K562 (cell line): ENCODE data around the gene NRGN. TPM values are rescaled to one million over a fixed set of nuclear protein-coding genes. Genes with fewer than 3 reads are reported as not detected.

Experiments used
- ATF4 ChIP-seq: fragments of 450-650 bp; formaldehyde crosslinking; IDR thresholded peaks from 2 replicates; pipeline ENCODE4 v1.4.0; 2022; ENCODE audit warnings: mild to moderate bottlenecking, moderate library complexity
- BRF1 ChIP-seq: IDR thresholded peaks from 3 replicates; pipeline ENCODE4 v1.6.1; 2011; ENCODE audit warnings: borderline replicate concordance, mild to moderate bottlenecking; ENCODE audit not compliant: insufficient read length; ENCODE audit errors: extremely low read depth
- CCNT2 ChIP-seq: IDR thresholded peaks from 2 replicates; pipeline ENCODE4 v1.6.1; 2011; ENCODE audit warnings: borderline replicate concordance, low read depth, mild to moderate bottlenecking, moderate library complexity, mixed read lengths, low read length; ENCODE audit not compliant: insufficient read length; ENCODE audit errors: extremely low read depth
- CHD1 ChIP-seq: fragments of 200-600 bp; sonication (generic); IDR thresholded peaks from one replicate; pipeline ENCODE4 v1.6.1; 2012; ENCODE audit warnings: mild to moderate bottlenecking, moderate library complexity, low read length, inconsistent platforms
- COPS2 ChIP-seq: fragments of 450-650 bp; conservative IDR thresholded peaks from 2 replicates; pipeline ENCODE4 v1.6.1; 2016; ENCODE audit warnings: mild to moderate bottlenecking, moderate library complexity
- GABPB1 ChIP-seq: sonication (generic); formaldehyde crosslinking; IDR thresholded peaks from 2 replicates; pipeline ENCODE4 v1.8.0; 2022; ENCODE audit warnings: mild to moderate bottlenecking, missing genetic modification reagents
- KDM2B ChIP-seq: fragments of 250-450 bp; sonication (Bioruptor Pico); IDR thresholded peaks from 2 replicates; pipeline ENCODE4 v1.8.0; 2021; ENCODE audit warnings: mild to moderate bottlenecking, moderate library complexity
- KLF13 ChIP-seq: fragments of 450-650 bp; IDR thresholded peaks from 2 replicates; pipeline ENCODE4 v1.6.1; 2016; ENCODE audit warnings: missing genetic modification characterization, low read depth, mild to moderate bottlenecking, missing compliant biosample characterization, moderate library complexity, borderline replicate concordance
- PCBP2 ChIP-seq: fragments of 200-400 bp; formaldehyde crosslinking; IDR thresholded peaks from 2 replicates; pipeline ENCODE4 v1.6.1; 2018; ENCODE audit warnings: low read length, low read depth, mild to moderate bottlenecking, moderate library complexity; ENCODE audit not compliant: poor library complexity, severe bottlenecking
- POLR2H ChIP-seq: IDR thresholded peaks from 2 replicates; pipeline ENCODE4 v1.6.1; 2016; ENCODE audit warnings: missing genetic modification characterization, low read depth, mild to moderate bottlenecking, control low read depth, missing compliant biosample characterization, moderate library complexity
- POLR3G ChIP-seq: IDR thresholded peaks from 2 replicates; pipeline ENCODE4 v1.6.1; 2011; ENCODE audit not compliant: insufficient read length, insufficient replicate concordance; ENCODE audit errors: extremely low read depth
- PREB ChIP-seq: sonication (generic); formaldehyde crosslinking; IDR thresholded peaks from 2 replicates; pipeline ENCODE4 v1.8.1; 2023; ENCODE audit warnings: mild to moderate bottlenecking, missing genetic modification reagents
- SMARCB1 ChIP-seq: IDR thresholded peaks from 2 replicates; pipeline ENCODE4 v1.6.1; 2011; ENCODE audit warnings: improper control_type of control experiment, low read depth; ENCODE audit not compliant: insufficient read length
- TAF15 ChIP-seq: fragments of 200-400 bp; formaldehyde crosslinking; IDR thresholded peaks from 2 replicates; pipeline ENCODE4 v1.6.1; 2017; ENCODE audit warnings: mild to moderate bottlenecking, low read depth, low read length, moderate library complexity
- ZNF212 ChIP-seq: fragments of 450-650 bp; formaldehyde crosslinking; IDR thresholded peaks from 2 replicates; pipeline ENCODE4 v1.4.0; 2020; ENCODE audit warnings: mild to moderate bottlenecking
- ZNF644 ChIP-seq: fragments of 200-800 bp; sonication (Bioruptor generic); IDR thresholded peaks from 2 replicates; pipeline ENCODE4 v1.6.1; 2016; ENCODE audit warnings: low read depth, missing genetic modification characterization, missing compliant biosample characterization
- polyA plus RNA-seq, 8 experiments: library from polyadenylated mRNA; depleted of rRNA in 4 of 8; stranded (reverse) in 5 of 8; unstranded in 3 of 8; fragments of >200 nt; fragmentation: Nextera tagmentation in 2 of 8; fragmentation: Illumina TruSeq in 1 of 8; extraction: Ambion mirVana in 2 of 8; extraction: Trizol in 1 of 8; gene quantifications; 2 replicates each; pipeline versions ENCODE4 v1.2.1 to v1.2.3, GENCODE V29; 2011 to 2014; ENCODE audit warnings: inconsistent platforms in 1 of 8, missing spikeins in 1 of 8
- total RNA-seq, 7 experiments: library from RNA; depleted of rRNA in 6 of 7; stranded (reverse); fragments of >200 nt in 6 of 7; fragmentation: Illumina TruSeq in 2 of 7; extraction: Trizol in 2 of 7; gene quantifications; 2 replicates each; pipeline versions ENCODE4 v1.2.1 to v1.2.3, GENCODE V29; 2011 to 2021; ENCODE audit warnings: low replicate concordance in 1 of 7

NRGN gene
- total and polyA plus RNA-seq, 9 of the 15 experiments (the other 6 are each of a cell fraction or from before 2014, with no cell fraction given), result 0.29 to 7.8 (median 3.5) TPM; not detected in 2

GRCh38 chr11:124768914-124769313 lies 29.2 kb downstream of the NRGN start (continued):
- no peak for TF ChIP-seq PREB (CRISPR knock-in tag)
- no peak for TF ChIP-seq KDM2B (CRISPR knock-in tag)
- no peak for TF ChIP-seq COPS2
- no peak for TF ChIP-seq ZNF212
- TF ChIP-seq CHD1, result no peak
- no peak for TF ChIP-seq CCNT2
- no peak for TF ChIP-seq PCBP2
- no peak for TF ChIP-seq ATF4 (CRISPR knock-in tag)
- TF ChIP-seq TAF15, result no peak
- TF ChIP-seq SMARCB1, result no peak
- TF ChIP-seq POLR3G, result no peak
- TF ChIP-seq GABPB1 (CRISPR knock-in tag), result no peak
- no peak for TF ChIP-seq POLR2H (tag)
- TF ChIP-seq KLF13 (tag), result no peak
- no peak for TF ChIP-seq BRF1
- TF ChIP-seq ZNF644, result no peak
